Measurements from ENCODE around the gene SIK3. TPM values are rescaled to one million over a fixed set of nuclear protein-coding genes. Genes with fewer than 3 reads are reported as not detected.

Gene SIK3
- total RNA-seq, 1 experiment from 2014 or later = 31.4 TPM

DNA sequence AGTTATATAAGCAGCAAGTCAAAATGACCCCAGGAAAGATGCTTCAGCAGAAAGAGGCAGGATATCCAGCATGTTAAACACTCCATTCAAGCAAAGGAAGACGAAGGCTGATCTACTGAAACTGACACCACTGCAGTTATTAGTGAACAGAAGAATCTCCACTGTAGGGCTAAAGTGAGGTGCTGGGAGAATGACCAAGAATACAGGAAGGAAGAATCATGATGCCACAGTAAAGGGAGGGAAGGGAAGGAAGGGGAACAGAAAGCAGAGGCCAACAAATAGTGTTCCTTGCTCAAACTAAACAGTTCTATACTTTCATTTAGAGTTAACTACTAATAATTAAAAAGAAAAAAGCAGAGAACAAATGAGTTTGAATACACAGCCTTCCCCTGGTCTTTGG lies 92.5 kb downstream of the SIK3 start:
- H3K4me1 ChIP-seq (ENCODE audit: insufficient read depth, low read length) = peaks cover 2% of the 10 kb centered on the region; the same call in 1 of the 2 replicates
- H3K79me2 ChIP-seq (ENCODE audit: insufficient read depth, low read length) = no peaks in the 10 kb centered on the region; the same call in 1 of the 2 replicates
- Mint-ChIP-seq H3K36me3 (ENCODE audit: insufficient read depth in 1 of 3, low read depth in 3 of 3) (no peaks in the 10 kb centered on the region), H3K9me3 (no peaks in the 10 kb centered on the region), H3K4me3 (no peak overlapping the region), H3K4me1 (peaks cover 15 to 23% of the 10 kb centered on the region in 2 experiments), H3K27me3 (ENCODE audit: low read depth) (no peaks in the 10 kb centered on the region), H3K27ac (no peak overlapping the region; a peak in 1 of 7 replicates)
- H3T11ph ChIP-seq (ENCODE audit: low read length) = no peak overlapping the region
- H2BK120ac ChIP-seq (ENCODE audit: low read depth, low read length, poor library complexity, severe bottlenecking) = no peak overlapping the region
- no peak overlapping the region for H4K8ac ChIP-seq (replicated peaks; ENCODE audit: insufficient read length, low read depth, low read length)
- H4K20me1 ChIP-seq (ENCODE audit: control insufficient read depth, insufficient read depth, insufficient read length) = no peaks in the 10 kb centered on the region
- H3K23me2 ChIP-seq (ENCODE audit: insufficient read length, low read depth, low read length, poor library complexity, severe bottlenecking) = no peaks in the 10 kb centered on the region
- H3K23ac ChIP-seq (ENCODE audit: insufficient read length, low read depth, low read length) = no peak overlapping the region
- no peak overlapping the region; the same call in 1 of the 2 replicates for H3K14ac ChIP-seq (ENCODE audit: insufficient read depth, low read length)
- H2AK5ac ChIP-seq (ENCODE audit: insufficient read length, low read length) = no peak overlapping the region
- no peak for DNase-seq
- H3K27me3 ChIP-seq (ENCODE audit: insufficient read depth, low read length) = no peaks in the 10 kb centered on the region
- H4K91ac ChIP-seq (ENCODE audit: insufficient read length, low read depth, low read length) = no peak overlapping the region
- H3K9me3 ChIP-seq (ENCODE audit: control insufficient read depth, low read depth, low read length) = no peaks in the 10 kb centered on the region
- H2BK5ac ChIP-seq (ENCODE audit: insufficient read length, low read length) = no peak overlapping the region
- no peak overlapping the region for H3K4ac ChIP-seq (ENCODE audit: low read depth, low read length)
- H3K56ac ChIP-seq (ENCODE audit: insufficient read length, low read depth, low read length) = no peak overlapping the region
- no peak overlapping the region for H2AFZ ChIP-seq (ENCODE audit: low read length)
- WGBS (ENCODE audit: extremely low coverage, insufficient read length, low lambda C conversion rate) = no CpG with 5 or more reads among the region's 1 CpG
- H3K18ac ChIP-seq (ENCODE audit: insufficient read length, low read depth, low read length) = no peak overlapping the region
- H3K9ac ChIP-seq (ENCODE audit: extremely low read depth, insufficient read length, low read length) = no peak overlapping the region
- no peaks in the 10 kb centered on the region for H3K79me1 ChIP-seq (ENCODE audit: insufficient read depth, low read depth, low read length, poor library complexity, severe bottlenecking)
- H2BK12ac ChIP-seq (ENCODE audit: insufficient read length, low read depth, low read length) = no peak overlapping the region
- no peak overlapping the region for H4K5ac ChIP-seq (ENCODE audit: insufficient read length, low read depth, low read length)
- no peak overlapping the region for H3K4me2 ChIP-seq (ENCODE audit: insufficient read depth, insufficient read length, low read length)
- no peak overlapping the region for H3K27ac ChIP-seq (ENCODE audit: insufficient read length, low read depth, low read length)
- no peak overlapping the region for H2BK15ac ChIP-seq (ENCODE audit: low read depth, low read length)
- no peak overlapping the region for H2BK20ac ChIP-seq (ENCODE audit: low read depth, low read length, poor library complexity, severe bottlenecking)
- TF ChIP-seq, protein P1, sequence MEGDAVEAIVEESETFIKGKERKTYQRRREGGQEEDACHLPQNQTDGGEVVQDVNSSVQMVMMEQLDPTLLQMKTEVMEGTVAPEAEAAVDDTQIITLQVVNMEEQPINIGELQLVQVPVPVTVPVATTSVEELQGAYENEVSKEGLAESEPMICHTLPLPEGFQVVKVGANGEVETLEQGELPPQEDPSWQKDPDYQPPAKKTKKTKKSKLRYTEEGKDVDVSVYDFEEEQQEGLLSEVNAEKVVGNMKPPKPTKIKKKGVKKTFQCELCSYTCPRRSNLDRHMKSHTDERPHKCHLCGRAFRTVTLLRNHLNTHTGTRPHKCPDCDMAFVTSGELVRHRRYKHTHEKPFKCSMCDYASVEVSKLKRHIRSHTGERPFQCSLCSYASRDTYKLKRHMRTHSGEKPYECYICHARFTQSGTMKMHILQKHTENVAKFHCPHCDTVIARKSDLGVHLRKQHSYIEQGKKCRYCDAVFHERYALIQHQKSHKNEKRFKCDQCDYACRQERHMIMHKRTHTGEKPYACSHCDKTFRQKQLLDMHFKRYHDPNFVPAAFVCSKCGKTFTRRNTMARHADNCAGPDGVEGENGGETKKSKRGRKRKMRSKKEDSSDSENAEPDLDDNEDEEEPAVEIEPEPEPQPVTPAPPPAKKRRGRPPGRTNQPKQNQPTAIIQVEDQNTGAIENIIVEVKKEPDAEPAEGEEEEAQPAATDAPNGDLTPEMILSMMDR (conservative IDR thresholded peaks at IDR 0.05) = no peak
